ENCODE measurements around the gene COBL.

Gene COBL

GRCh38 chr7:51255036-51255435 lies 61.6 kb downstream of the COBL start:
- DNase-seq (ENCODE audit: low spot score), result no peak

DNA sequence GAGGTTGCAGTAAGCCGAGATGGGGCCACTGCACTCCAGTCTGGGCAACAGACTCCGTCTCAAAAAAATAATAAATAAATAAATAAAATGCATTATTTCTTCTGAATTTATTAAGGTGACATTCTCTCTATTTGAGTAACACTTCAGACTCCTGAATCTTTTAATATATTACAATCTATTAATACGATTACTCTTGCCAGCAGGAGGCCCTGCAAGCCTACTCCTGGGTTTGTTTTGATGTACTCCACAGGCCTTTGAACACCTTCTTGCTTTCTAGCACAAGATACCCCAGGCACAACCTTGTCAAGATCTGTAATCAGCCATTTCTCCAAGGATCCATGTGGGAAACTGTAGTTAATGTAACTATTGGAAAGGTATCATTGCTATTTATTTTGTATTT lies 63.5 kb downstream of the COBL start:
- DNase-seq (ENCODE audit: low spot score), result peak; percentile 29

DNA sequence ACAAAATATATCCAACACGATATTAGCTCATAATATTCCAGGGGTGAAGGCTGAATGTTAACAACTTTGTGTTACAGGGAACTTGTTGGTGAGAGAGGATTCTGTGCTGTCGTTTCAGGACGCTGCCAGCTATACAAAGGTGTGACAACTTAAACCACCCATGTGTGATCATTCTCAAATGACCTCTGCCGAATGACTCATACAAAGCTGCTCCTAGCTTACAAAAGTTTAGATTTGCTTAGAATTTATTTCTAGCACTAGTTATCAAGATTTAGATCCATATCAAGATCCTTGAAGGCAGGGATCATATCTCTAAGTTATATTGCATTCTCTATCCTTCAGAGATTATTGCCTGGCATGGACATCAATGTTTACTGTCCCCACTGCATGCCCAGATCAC lies 65.3 kb downstream of the COBL start:
- DNase-seq (ENCODE audit: low spot score), result peak; percentile 73

DNA sequence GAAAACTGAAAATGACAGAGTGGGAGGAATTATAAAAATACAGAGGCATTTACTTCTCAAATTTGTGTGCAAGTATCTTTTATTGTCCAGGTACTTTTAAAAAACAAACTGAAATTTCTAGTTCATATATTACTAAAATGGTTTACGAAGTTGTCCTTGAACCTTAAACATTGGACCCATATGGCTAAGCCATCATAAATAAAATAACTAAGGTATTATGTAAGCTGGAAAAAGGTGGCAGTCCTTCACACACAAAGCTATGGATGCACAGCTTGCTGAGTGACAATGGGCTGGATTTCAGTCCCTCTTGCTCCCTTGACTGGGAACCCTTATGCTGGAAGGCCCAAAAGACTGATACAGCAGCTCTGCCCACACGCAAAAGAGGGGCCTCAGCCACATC lies 66.1 kb downstream of the COBL start:
- DNase-seq (ENCODE audit: low spot score), result peak; percentile 59

DNA sequence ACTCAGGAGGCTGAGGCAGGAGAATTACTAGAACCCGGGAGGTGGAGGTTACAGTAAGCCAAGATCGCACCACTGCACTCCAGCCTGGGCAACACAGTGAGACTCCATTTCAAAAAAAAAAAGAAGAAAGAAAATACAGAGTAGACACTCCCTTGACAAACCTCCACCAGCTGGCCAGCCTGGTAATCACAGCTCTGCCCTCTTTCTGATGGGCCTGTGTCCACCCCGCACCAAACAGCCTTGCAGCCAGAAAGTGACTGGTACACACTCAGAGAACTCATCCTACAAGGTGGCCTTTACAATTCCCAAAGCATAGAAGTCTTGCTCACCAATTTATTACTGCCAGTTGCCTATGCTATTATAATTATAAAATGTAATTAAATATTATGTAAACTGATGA lies 66.6 kb downstream of the COBL start:
- DNase-seq (ENCODE audit: low spot score), result no peak

GRCh38 chr7:51249187-51249945 lies 67.2 kb downstream of the COBL start:
- peak; percentile 78 for DNase-seq (ENCODE audit: low spot score)

GRCh38 chr7:51246258-51247245 lies 70.1 kb downstream of the COBL start:
- no peak for DNase-seq (ENCODE audit: low spot score)

DNA sequence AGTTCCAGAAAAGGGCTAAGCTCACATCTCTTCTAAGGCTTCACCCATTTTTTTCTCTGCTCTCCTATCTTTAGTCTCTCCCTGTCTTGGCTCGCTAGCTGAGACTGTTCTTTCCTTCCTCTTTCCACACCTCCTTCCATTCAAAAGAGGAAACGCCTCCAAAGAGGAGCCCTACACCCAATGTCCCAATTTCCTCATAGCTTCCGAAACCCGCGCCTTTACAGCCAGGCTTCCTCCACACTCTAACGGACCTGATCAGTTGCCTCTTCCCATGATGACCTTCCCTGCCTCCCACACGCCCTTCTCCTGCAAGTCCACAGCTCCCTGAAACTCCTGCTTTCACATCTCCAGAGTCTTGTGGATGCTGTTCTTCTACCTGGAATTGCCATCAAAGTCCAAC lies 71.7 kb downstream of the COBL start:
- no peak for DNase-seq (ENCODE audit: low spot score)

GRCh38 chr7:51244053-51244452 lies 72.6 kb downstream of the COBL start:
- no peak for DNase-seq (ENCODE audit: low spot score)

- no peak for DNase-seq (ENCODE audit: low spot score)
Observed at GRCh38 chr7:51243631-51244030, 73.0 kb downstream of the COBL start.

- no peak for DNase-seq (ENCODE audit: low spot score)
Observed at GRCh38 chr7:51242881-51243518, 73.6 kb downstream of the COBL start.

GRCh38 chr7:51242007-51242691 lies 74.5 kb downstream of the COBL start:
- DNase-seq (ENCODE audit: low spot score), result no peak

DNA sequence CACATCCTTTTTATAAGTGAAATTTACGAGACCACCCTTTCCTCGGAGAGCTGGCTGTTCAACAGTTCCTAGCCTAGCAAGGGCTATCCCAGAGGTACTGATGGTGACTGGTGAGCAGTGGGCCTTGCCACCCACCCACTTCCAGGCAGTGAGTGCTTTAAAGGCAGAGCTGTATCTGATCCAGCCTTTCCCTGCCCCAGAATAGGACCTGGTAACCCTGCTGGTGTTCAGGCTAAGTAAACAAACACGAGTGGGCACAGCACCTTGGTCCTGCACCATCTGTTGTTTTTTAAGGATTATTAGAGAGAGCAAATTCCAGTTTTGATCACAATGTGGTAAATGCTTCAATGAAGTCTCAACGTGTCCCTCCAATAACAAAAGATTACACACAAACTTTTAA lies 75.7 kb downstream of the COBL start:
- no peak for DNase-seq (ENCODE audit: low spot score)

DNA sequence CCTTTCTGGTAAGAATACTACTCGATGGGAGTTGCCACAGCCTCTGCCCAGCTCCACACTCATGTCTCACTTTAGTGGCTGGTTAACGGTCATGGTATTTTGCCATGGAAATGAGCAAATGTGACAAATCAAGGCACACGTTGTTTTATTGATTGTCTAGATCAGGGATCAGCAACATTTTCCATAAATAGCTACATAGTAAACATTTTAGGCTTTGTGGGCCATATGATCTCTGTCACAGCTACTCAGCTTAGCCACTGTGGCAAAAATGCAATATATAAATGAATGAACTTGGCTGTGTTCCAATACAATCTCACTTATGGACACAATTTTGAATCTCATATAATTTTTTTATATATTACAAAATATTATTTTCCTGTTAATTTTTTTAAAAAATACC lies 76.9 kb downstream of the COBL start:
- no peak for DNase-seq (ENCODE audit: low spot score)

- no peak for DNase-seq (ENCODE audit: low spot score)
Observed at GRCh38 chr7:51238981-51239495, 77.6 kb downstream of the COBL start.

- peak; percentile 39 for DNase-seq (ENCODE audit: low spot score)
Observed at GRCh38 chr7:51237446-51238133, 79.0 kb downstream of the COBL start.

DNA sequence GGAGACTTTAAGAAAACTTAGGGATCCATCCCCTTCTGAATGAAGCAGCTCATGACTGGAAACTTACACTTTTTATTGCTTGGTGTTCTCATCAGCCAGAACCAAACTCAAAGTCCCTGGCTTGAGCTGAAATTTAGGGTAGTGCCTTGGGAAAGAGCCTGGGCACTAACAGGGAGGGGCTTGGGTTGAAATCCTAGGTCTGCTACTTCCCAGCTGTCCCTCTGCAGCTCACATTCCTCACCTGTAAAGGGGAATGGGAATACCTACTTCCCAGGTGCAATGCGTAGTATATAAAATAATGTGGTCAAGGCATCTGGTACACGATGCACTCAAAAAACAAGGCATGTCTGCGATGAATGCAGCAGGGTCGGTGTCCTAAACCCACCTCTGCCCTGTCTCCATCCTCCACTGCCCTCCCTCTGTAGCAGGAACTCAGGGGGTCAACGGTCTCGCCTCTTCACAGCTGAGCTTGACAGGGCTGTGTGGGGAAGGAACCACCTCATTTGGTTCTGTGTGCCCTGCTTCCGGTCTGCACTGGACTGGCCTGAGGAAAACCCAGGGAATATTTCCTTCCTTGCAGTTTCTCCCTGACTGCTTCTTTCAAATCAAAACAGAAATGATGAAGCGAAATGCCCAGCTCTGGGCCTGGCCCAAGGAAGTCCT lies 80.0 kb downstream of the COBL start:
- DNase-seq (ENCODE audit: low spot score), result no peak

- no peak for DNase-seq (ENCODE audit: low spot score)
Observed at GRCh38 chr7:51235593-51236313, 80.9 kb downstream of the COBL start.

DNA sequence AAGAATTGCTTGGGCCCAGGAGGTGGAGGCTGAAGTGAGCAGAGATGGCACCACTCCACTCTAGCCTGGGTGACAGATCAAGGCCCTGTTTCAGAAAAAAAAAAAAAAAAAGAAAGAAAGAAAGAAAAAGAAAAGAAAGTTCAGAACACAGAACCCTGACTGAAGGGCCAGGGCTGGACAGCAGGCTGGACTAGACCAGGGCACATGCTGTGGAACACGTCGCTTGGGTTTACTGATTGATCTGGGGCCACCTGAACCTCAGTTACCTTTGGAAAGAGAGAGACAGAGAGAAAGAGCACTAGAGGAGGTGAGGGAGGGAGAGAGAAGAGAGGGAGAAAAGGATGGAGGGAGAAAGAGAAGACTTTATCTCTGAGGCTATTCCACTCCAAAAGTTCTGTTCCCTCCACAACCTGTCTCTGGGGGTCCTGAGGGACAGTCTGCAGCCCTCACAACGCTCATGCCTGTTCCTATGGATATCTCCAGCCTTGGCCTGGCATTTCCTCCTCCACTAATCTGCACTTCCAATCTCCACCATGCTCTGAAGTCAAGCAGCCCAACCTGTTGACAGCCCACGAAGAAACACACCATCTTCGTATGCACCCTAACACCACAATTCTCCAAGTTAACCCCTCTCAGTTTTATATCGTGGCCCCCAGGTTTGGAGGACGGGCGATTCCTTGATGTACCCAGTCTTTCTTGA lies 81.8 kb downstream of the COBL start:
- DNase-seq (ENCODE audit: low spot score), result no peak

Measured in SW480 (cell line).